GM18507 (cell line): ENCODE measurements around the gene NSUN3.

Experiments
- DNase-seq: peaks from one replicate; pipeline ENCODE4 v3.0.0; 2011; ENCODE audit warnings: low read depth; ENCODE audit not compliant: insufficient read length; ENCODE audit errors: extremely low spot score
- FAIRE-seq: peaks from 2 replicates; lab custom pipeline; 2011; peaks lifted over from hg19 to GRCh38; lab: Jason Lieb, UNC

Gene NSUN3

DNA sequence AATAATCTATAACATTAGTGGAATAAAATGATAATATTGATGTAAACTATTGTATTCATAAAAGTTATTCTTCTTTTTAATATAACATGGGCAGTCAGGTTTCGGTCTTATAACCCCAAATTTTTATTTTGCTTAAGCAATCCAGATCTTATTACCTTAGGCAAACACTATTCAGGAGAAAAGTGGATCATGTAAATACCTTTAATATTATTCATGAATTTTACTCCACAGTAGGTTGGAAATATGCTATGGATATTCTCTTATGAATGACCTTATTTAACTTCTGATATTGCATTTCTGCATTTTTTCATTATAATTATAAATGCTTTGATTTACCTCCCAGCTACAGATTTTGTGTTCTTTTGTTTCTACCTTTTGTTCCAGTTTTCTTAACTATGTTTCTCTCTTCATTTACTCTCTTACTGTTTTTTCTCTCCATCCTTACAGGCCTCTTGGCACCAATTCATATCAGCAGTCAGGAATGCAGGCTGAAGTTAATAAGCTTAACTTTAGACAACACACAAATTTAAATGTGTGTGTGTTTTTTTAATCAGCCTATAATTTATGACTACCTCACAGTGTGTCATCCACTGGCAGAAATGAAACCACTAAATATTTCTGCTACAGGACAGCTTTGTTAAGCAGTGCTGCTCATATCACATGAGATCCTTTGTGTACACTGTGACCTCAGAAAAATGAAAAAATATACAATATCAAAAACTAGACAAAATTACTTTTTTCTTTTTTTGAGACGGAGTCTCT is 111.0 kb downstream of the NSUN3 start:
- FAIRE-seq (no peak), DNase-seq (no peak)

GRCh38 chr3:94175677-94176076 is 112.8 kb downstream of the NSUN3 start:
- FAIRE-seq = no peak
- no peak for DNase-seq

GRCh38 chr3:94176988-94177745 is 114.3 kb downstream of the NSUN3 start:
- FAIRE-seq (no peak), DNase-seq (no peak)
